Midbrain (tissue), 1 donor: ENCODE results near the gene ENOX1.

Source experiments
- DNase-seq: peaks from one replicate; lab custom pipeline; 2025; lab: John Stamatoyannopoulos, UW

The ENOX1 gene

DNA sequence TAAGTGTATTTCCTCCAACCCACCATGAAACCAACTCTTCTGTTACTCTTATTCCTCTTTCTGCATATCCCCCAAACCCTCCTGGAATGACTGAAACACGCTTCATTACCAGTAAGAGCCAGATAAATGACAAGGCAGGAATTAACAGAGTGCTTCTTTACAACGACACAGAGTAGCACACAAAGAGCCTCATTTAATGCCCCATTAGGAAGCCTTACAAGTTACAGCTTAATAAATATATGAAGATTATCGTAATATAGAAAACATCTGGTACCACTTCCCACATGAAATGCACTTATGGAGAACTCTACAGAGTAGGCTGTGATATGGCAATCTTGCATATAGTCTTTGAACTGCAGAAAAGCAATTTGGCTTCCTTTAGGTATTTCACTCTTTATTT lies 116.8 kb downstream of the ENOX1 start:
- DNase-seq: no peak

DNA sequence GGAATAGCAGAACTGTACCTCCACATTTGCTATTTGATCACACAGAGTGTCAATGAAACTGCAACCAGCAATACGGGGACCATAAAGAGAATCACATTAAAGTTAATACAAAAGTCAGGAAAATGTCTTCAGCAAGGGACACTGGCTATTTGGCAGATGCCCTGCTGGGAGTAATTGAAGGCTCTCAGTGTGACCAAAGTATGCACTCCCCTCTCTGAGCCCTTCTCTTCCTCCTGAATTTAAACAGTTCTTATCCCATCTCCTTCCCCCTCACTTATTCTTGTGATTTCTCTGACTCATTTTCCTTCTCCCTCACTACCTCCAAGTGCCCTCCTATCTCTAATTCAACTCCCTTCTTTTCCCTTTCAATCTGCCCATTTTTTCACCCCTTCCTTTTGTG lies 117.7 kb downstream of the ENOX1 start:
- no peak for DNase-seq

GRCh38 chr13:43666403-43666802 lies 120.4 kb downstream of the ENOX1 start:
- DNase-seq: no peak

DNA sequence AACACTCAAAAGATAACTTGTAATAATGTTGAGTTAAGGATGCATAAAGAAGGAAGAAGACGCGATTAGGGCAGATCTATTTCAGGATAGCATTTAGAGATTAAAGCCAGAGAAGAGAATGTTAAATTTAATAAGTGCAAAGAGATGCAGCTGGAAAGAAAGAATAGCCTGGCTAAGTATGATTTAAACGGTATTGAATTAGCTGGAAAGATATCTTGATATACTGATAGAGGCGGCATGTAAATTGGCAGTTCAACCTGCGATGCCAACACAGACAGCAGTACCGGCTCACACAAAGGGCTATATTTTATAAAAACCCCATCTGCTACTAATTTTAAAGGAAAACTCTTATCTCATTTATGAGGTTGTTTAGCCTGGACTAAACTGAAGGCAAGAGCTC lies 121.4 kb downstream of the ENOX1 start:
- no peak for DNase-seq

DNA sequence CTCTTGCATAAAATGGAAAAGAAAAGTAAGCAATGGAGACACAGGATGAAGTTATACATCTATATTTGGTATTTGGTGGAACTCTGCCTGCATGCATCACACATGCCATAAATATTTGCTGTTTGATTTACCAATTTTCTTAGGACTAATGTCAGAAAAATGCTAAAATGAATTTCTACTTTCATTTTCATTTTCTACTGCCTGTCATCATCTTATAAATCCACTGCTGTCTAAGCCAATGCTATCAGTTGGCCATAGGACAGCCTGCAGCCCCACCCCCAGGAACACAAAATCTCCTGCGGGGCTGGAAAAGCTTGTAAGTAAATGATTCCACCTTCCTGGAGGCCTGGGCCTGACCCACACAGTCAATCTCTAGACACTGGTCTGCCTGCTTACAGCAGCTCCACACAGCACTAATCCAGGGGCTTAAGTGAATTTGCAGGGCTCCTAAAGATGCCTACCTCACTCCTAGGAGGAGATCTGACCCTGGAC lies 122.0 kb downstream of the ENOX1 start:
- DNase-seq: no peak

DNA sequence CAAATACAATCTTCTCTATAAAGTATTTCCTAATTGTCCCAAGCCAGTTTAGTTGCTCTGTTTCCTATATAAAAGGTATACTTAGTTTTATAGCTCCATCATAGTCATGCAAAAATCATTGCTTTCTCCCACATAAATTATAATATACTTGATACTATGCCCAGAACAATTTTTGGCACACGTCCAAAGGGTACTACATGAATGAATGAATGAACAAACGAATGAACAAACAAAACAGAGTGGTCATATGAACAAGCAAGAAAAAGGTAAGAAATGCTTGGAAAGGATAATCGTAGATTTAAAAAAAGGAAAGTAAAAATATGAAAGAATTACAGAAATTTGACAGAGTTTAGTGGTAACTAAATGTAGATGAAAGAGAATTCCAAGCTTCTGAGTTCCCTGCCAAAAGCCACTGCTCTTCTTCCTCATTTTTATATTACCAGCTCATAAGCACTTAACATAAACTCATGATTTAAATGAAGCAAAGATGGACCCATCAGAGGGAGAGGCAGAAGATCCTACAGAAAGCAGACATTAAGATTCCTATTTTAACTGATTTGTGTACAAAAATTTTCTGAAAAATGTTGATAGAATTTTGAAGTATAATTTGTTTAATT lies 123.2 kb downstream of the ENOX1 start:
- no peak for DNase-seq

DNA sequence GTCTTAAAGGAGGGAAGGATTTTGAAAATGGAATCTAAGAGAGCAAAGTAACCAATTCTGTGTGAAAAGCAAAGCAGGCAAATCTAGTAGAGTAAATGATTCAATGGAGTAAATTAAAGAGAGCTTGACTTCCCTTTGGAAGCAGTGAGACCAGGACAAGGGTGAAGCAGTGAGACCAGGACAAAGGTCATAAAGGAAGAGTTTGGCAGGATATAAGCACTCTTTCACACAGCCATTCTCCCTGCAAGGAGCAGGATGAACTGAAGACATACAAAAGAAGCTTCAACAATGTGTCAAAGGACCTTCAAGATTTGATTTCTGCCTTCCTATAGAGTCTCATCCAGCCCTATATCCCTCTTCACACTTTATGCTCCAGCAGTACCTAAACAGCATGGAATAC lies 123.8 kb downstream of the ENOX1 start:
- no peak for DNase-seq

DNA sequence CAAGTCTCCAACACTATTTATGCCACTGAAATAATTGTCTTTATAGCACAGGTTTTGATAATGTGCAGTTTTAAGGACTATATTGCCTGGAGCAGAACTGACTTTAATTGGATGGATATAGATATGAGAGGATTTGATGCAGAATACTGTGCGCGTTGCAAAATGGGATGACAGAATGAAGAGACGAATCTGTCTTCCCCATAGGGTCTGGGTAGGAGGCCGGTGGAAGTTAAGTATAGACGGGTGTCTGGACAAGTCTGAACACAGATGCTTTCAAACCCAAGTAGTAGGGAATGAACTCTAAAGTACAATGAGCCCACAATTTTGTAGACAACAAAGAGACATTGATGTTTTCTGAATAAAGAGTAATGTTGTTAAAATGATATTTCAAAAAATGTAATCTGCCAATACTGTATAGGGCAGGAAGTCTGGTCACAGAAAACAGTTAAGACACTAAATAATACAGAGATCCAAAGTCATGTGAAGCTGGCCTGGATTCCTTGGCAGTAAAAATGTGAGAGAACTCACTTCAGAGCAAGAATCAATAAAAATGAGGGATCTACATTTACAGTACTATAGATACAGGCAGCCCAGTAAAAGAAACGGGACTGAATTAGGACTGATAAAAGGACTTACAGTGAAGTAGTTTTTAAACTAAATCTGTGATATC lies 125.5 kb downstream of the ENOX1 start:
- no peak for DNase-seq

DNA sequence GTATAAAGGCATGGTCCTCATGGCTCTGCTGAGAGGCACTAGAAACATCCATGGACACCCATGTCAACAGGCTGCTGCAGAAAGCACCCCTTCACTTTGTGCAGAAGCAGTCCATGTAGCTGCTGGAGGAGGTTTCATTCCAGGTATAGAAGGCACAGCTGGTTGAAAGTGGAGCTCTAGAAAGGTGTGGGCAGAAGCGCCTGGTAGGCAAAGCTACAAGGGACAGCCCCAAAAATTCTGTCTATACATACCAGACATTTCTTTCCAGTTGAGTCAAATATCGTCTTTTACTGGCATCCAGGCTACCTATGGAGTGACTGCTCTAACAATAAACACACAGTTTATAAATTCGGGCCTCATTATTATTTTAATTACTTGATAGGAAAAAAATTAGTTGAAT lies 129.3 kb downstream of the ENOX1 start:
- no peak for DNase-seq

DNA sequence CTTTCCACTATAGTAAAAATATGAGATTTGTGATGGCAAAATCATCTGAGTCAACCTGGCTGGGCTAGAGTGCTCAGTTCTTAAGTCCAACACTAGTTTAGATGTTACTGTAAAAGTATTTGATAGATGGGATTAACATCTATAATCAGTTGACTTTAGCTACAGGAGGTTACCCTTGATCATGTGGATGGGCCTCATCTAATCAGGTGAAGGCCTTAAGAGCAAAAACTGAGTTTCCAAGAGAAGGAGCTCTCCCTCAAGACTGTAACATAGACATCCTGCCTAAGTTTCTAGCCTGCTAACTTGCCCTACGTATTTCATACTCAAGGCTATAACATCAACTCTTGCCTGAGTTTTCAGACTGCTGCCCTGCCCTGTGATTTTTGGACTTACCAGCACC lies 132.8 kb downstream of the ENOX1 start:
- DNase-seq: no peak

DNA sequence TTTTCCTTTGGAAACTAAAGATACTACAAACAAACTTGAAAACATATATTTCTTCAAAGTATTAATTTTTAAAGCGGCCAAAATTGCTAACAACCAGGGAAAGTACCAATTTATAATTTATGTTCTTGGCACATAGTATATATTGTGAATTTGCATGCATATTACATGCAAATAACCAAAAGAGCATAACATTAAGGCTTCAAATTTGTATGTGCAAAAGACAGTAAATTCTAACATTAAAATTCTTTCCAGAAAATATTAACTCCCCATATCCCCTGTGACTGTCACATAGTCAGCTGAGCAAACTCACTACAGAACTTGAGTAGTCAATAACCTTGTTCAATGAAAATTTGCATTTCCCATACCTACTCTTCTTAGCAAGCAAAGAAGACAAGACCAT lies 133.4 kb downstream of the ENOX1 start:
- DNase-seq: no peak

DNA sequence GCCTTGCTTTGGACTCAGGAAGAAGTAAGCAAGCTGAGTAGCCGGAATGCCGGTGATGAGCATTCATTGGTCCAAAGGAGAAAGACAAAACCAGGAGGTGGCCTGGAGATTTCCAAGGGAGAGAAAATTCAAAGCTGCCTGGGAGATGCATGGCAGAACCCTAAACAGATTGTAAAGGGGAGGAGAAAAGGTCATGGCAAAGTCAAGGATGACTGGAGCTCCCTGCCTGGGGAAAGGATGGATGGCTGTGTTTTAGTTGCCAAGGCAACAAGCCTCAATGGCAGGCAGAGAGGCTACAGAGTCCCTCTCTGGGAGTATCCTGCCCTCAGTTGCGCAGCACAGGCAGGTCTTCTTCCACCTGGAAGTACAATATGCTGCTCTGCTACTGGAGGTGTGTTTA lies 134.0 kb downstream of the ENOX1 start:
- no peak for DNase-seq

DNA sequence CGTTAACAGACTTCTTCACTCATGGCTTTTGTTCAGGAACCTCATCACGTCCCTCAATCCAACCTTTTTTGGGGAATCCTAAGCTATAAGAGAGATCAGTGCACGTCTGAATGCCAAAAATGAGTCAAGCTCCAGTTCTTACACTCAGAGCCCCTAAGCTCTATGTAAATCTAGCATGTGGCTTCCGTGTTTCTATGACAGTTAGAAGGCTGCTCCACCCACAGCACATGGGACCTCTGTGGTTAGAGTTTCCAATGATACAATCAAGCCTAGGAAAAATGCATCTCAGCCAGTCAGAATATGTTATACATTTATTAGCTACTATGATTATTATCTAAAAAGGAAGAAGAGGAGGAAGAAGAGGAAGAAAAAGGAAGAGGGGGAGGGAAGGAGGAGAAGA lies 135.9 kb downstream of the ENOX1 start:
- DNase-seq: no peak

DNA sequence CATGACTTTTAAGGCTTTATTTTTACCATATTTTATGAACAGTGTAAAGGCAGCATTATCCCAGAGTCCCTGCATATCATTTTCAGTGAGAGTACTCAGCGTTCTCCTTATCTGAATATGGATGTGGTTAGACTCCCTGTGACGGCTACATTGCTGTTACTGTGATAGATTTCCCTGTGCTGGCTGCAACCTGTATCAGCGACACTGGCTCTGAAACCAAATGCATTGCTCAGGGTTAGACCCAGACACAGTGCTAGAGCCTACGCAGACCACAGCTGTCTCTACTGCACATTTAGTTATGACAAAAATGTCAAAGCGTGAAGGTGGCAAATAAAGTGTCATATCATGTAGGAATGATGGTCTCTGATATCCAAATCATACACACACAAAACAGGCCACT lies 138.0 kb downstream of the ENOX1 start:
- DNase-seq: no peak

GRCh38 chr13:43647471-43647870 lies 139.3 kb downstream of the ENOX1 start:
- no peak for DNase-seq

- DNase-seq: no peak
These were observed 146.3 kb downstream of the ENOX1 start for GRCh38 chr13:43640476-43640875.

GRCh38 chr13:43631106-43631505 lies 155.7 kb downstream of the ENOX1 start:
- no peak for DNase-seq

- DNase-seq: no peak
These were observed 156.9 kb downstream of the ENOX1 start for GRCh38 chr13:43629691-43630480.

DNA sequence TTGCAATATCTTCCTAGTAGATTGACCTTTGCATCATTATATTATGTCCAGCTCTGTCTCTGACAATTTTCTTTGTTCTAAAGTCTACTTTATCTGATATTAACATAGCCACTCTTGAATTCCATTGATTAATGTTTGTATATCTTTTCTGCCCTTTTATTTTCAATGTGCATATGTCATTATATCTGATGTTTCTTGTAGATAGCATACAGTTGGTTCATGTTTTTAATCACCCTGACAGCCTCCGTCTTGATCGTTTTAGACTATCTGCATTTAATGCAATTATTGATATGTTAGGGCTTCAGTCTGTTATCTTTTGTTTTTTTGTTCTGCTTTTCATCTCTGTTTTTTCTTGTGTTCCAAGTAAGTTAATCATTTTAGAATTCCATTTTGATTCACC lies 159.8 kb downstream of the ENOX1 start:
- no peak for DNase-seq

DNA sequence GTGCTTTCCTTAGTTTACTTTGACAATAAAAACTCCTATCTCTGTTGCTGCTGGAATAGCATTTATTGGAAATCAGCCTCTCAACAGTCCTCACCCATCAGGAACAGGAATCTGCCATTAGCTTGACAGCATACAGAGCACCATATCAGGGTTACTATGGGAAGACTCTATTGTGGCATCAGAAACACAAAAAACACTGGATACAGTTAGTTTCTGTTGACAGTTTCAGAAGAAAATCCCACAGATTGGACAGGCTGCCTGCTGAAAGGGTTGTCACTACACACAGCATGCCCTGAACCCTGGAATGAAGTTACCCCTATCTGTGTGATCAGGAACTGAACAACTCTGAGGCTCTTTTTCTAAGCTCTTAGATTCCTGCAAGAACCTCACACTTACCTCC lies 172.7 kb downstream of the ENOX1 start:
- DNase-seq: no peak

GRCh38 chr13:43611281-43612273 lies 175.2 kb downstream of the ENOX1 start:
- DNase-seq: no peak
